Fibroblast of the conjunctiva (primary cell): Measurements from ENCODE around the gene FRAS1.
A peak's percentile ranks its signal among the peaks of the same experiment; 100 is the strongest.
"Not testable (repeated sequence)": the region's sequence is repeated elsewhere in the genome, so short reads cannot be mapped to it uniquely, and the experiment has no call there.

Source experiments
- DNase-seq: peaks from one replicate; pipeline ENCODE4 v3.0.0-alpha.2; 2010; ENCODE audit warnings: low read depth

Gene FRAS1

DNA sequence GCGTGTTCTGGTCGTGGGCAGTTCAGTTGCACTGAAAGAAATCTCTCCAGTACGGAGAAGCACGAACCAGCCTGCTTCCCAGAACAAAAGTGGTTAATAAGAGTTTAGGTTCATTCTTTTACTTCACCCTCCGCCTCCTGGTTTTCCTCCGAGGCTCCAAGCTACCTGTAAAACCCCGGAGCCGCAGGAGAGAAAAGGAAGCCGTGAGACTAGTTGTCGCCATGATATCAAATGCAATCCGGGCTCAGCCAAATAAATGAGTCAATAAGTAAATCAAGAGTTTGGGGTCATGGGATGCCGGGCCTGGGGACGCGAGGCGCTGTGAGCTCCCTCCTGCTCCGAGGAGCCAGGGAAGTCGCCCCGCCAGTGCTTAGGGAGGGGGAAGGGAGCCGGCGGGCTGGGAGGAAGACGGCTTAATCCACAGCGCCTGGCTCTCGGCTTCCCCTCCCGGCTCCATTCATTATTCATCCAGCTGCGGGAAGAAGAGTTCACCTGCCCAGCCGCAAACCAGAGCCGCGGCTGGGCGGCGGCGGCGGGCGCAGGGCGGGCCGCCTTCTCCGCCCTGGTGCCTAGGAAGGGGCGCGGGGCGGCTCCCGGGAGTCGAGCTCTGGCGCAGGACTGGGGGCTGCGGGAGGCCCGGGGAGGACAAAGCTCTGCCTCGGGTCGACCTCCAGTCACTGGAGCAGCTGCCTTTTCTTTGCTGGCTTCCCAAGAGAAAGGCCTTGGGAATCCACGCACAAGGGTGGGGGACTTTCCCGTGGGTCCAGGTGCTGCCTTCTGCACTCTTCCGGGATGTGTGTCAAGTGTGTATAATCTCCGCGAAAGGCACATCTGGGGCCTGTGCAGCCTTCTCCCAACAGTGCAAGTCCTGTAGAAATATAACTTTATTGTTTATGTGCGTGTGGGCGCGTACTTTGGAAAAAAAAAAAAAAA is 1.7 kb downstream of the FRAS1 start:
- peak; percentile 18 for DNase-seq

DNA sequence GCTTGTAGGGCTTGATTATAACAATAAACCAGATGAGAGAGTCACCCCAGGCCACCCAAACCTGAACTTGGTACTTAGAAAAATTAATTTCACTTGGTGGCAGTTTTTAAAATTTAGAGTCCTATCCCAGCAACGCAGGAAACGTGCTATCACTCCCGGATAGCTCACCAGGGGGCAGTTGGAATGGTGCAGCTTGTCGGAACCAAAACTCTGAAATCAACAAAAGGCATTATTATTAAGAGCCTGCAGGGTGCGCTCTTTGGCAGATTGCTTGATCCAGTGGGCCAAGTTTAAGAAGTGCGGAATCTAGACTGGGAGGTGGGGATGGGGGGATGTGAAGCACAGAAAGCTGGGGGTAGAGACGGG is 2.4 kb downstream of the FRAS1 start:
- DNase-seq, result peak; percentile 89

- DNase-seq, result no peak
Observed at GRCh38 chr4:78059938-78060337, 2.8 kb downstream of the FRAS1 start.

- DNase-seq, result no peak
Observed at GRCh38 chr4:78061939-78062570, 4.9 kb downstream of the FRAS1 start.

DNA sequence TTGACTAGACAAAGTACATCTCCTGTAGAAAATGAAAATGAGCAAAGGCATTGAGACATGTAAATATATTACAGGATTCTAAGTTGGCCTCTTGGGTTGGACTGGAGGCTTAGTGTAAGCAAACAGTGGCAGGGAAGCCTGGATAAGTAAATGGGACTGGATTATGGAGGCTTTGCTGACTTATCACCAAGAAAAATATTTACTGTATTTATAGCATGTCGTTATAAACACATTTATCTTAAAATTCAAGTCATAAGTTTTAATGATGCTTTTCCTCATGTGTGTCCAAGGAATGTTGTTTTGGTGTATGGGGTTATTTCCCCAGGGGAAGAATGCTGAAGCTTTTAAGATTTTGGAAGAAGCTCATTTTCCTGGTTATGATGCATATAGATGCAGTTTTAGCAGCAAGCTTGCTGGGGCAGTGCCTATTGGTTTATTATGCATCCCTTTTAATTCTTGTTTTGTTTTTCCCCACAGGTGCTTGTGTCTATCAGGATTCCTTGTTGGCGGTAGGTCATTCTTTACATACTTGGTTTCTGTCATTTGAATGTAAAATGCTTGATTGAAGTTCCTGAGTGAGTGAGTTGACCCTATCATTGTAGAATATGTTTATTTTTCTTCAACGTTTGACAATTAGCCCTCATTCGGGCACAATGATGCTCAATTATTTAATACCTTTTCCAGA is 8.5 kb downstream of the FRAS1 start:
- no peak for DNase-seq

GRCh38 chr4:78068481-78068880 is 11.4 kb downstream of the FRAS1 start:
- no peak for DNase-seq

- no peak for DNase-seq
Observed at GRCh38 chr4:78069319-78069718, 12.2 kb downstream of the FRAS1 start.

- no peak for DNase-seq
Observed at GRCh38 chr4:78069859-78070258, 12.7 kb downstream of the FRAS1 start.

DNA sequence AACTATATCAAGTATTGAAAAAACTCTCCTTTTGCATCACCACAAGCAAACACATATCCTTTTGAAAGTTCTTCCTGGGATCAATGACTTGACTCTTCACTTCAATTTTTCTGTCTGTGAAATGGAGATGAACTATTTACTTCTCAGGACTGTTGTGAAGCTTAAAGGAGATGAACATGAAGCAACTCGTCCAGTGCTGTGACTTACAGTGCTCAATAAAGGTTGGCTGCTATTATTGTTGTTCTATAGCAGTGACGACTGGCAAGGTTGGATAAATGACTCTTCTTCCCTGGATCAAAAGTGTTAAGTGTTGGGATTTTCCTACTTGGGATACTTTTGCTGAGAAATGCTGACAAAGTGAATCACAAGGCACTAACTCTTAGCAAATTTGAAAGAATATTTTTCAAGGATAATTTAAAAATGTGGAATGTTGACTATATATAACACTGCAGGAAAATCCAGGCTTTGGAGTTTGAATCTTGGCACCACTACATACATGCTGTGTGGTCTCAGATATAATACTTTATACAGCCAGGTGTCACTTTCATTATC is 13.7 kb downstream of the FRAS1 start:
- no peak for DNase-seq

GRCh38 chr4:78074759-78075158 is 17.6 kb downstream of the FRAS1 start:
- DNase-seq, result no peak

GRCh38 chr4:78075986-78076385 is 18.9 kb downstream of the FRAS1 start:
- DNase-seq, result no peak

DNA sequence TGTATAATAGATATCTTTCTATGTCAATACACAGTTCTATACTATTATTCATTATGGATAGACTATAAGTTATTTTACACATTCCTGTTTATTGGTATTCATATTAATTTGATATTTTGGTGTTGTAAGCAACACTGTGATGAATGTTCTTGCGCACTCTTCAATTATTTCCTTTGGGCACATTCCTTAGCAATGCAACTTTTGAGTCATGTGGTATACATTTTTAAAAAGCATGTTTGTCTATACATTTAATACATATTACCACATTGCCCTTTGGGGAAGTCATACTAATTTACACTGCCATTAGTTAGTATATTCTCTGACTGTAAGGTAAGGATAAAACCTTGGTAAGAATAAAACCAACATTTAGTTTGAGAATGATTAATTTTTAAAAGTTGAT is 21.0 kb downstream of the FRAS1 start:
- no peak for DNase-seq

DNA sequence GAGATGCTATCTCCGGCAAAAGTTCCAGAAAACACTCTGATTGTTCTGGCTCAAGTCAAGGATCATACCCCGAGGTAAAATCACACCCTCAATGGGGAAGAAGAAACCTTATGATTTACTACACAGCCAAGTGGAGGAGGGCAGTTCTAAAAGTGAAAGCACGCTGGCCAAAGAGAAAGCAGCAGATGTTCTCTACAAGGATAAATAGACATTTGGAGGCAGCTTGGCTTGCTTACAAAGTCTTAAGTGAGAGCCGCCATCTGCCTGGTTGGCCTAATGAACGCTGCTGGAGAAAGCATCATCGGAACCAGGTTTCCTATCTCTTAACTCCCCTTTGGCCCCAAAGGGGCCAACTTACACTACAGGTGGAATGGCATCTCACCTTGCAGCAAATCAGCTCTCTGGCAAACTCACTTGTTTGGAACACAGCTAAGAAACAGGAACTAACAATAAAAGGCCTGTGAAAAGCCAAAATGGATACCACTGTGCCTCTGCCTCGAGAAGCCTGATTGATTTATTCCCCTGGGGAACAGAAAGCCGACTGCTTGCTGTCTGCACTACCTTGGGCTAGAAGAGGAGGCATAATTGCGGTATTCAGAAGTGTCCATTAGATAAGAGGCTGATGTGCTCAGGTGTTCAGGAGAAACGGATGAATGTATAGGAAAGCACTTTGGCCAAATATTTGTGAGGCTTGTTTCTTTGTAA is 22.8 kb downstream of the FRAS1 start:
- DNase-seq, result no peak

- DNase-seq, result no peak
Observed at GRCh38 chr4:78081541-78081940, 24.4 kb downstream of the FRAS1 start.

GRCh38 chr4:78083035-78083434 is 25.9 kb downstream of the FRAS1 start:
- no peak for DNase-seq

DNA sequence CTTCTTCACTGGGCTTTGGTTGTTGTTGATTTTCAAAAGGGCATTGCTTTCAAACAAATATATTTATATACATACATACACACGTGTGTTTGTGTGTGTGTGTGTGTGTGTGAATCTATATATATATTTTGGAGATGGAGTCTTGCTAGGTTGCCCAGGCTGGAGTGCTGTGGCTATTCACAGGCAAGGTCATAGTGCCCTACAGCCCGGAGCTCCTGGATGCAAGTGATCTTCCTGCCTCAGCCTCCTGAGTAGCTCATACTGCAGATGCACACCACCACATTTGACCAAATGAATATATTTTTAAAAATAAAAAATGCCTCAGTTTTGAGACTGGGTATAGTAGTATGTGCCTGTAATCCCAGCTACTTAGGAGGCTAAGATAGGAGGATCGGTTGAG is 34.4 kb downstream of the FRAS1 start:
- no peak for DNase-seq

- not testable (repeated sequence) for DNase-seq
Observed at GRCh38 chr4:78092350-78092749, 35.2 kb downstream of the FRAS1 start.

GRCh38 chr4:78092850-78093249 is 35.7 kb downstream of the FRAS1 start:
- DNase-seq, result no peak

- DNase-seq, result no peak
Observed at GRCh38 chr4:78095081-78095480, 38.0 kb downstream of the FRAS1 start.

DNA sequence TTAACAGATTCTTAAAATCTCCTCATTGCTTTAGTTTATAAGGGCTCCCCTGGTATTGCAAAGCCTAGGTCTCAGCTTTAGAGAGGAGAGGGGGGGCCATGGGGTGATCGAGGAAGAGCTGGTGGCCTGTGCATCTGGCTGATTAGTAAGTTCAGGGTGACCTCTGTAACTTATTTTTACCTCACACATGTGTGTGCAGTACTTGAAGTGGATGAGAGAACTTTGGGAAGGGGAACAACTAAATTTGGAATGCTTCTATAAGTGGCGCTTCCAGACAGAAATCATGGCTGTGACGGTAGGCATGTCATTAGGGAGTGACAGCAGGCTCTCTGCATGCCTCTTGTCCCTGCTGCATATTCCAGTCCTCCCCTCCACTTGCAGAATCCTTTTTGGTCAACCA is 41.9 kb downstream of the FRAS1 start:
- no peak for DNase-seq

DNA sequence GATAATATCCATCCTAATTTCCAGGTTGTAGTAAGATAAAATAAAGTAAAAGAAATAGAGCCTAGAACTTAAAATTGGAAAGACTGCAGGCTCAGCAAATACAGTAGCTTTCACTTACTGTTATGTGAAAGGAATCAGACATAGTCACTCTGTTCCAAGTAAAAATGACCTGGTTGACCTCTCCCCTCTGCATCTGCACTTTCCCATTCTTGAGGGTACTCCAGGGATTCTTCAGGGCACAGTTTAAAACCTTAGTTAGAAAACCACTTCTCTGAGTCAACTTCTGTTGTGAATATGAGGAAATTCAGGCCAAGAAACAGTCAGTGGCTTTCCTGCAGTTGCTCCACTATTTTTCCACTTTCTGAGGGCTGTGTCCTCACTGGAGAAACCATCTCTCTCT is 42.9 kb downstream of the FRAS1 start:
- peak; percentile 53 for DNase-seq

DNA sequence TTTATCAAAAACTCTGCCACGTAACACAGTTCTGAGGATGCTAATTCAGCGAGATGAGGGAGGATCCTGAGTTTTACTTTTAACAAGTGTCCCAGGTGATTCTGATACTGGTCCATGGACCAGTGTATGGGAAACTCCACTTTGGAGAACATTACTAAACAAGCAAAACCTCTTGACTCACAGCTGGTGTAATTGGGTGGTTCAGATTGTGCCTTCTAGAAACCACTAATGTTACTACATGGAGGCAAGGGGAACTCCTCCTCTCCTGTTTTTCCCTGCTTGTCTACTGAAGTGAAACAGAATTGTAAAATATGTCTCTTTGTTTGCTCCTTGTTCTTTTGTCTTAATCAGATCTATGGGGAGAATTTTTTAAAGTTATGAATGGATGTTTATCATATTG is 62.6 kb downstream of the FRAS1 start:
- no peak for DNase-seq
